GM12878 (cell line): Measurements from ENCODE around the gene MAP2K7.

Experiments used
- CEBPB ChIP-seq, 2 experiments: fragments of 150-350 bp in 1 of 2; IDR thresholded peaks; 2 replicates each; pipeline ENCODE4 v1.6.1; 2012 to 2014; ENCODE audit warnings: low read depth in 2 of 2, low read length in 2 of 2, borderline replicate concordance in 1 of 2, inconsistent platforms in 1 of 2
- CTCF ChIP-seq, 3 experiments: IDR thresholded peaks in 2 of 3; conservative IDR thresholded peaks in 1 of 3; 2 replicates each; pipeline ENCODE4 v1.5.1; 2011; ENCODE audit warnings: low read depth in 3 of 3, low read length in 3 of 3, mild to moderate bottlenecking in 3 of 3, control low read depth in 2 of 3, moderate library complexity in 2 of 3, inconsistent platforms in 1 of 3, mixed read lengths in 1 of 3; ENCODE audit not compliant: control insufficient read depth in 2 of 3, insufficient read depth in 1 of 3; ENCODE audit errors: extremely low read depth in 1 of 3
- EED ChIP-seq: sonication (generic); IDR thresholded peaks from 2 replicates; pipeline ENCODE4 v1.6.1; 2016; ENCODE audit warnings: antibody characterized with exemption, low read depth
- PKNOX1 ChIP-seq: fragments of 450-650 bp; IDR thresholded peaks from 2 replicates; pipeline ENCODE4 v1.6.1; 2016; ENCODE audit warnings: mild to moderate bottlenecking
- POLR2A ChIP-seq: IDR thresholded peaks from 2 replicates; pipeline ENCODE4 v1.6.1; 2011; ENCODE audit warnings: low read depth, mild to moderate bottlenecking, low read length
- USF2 ChIP-seq: IDR thresholded peaks from 2 replicates; pipeline ENCODE4 v1.6.1; 2011; ENCODE audit warnings: low read depth, low read length, improper control_type of control experiment, borderline replicate concordance
- ZBTB4 ChIP-seq: fragments of 450-650 bp; formaldehyde crosslinking; IDR thresholded peaks from 2 replicates; pipeline ENCODE4 v1.4.0; 2022; ENCODE audit warnings: mild to moderate bottlenecking, moderate library complexity
- ZNF592 ChIP-seq: fragments of 450-650 bp; IDR thresholded peaks from 2 replicates; pipeline ENCODE4 v1.6.1; 2017; ENCODE audit warnings: mild to moderate bottlenecking, moderate library complexity
- TF ChIP-seq, protein P1 (sequence below): IDR thresholded peaks from 2 replicates; pipeline ENCODE4 v1.6.1; 2012; ENCODE audit warnings: low read length, inconsistent platforms
- TF ChIP-seq, protein P2 (sequence below): fragments of 150-350 bp; IDR thresholded peaks from 2 replicates; pipeline ENCODE4 v1.6.1; 2014; ENCODE audit warnings: mild to moderate bottlenecking, low read depth, low read length

- TF ChIP-seq, protein P1, sequence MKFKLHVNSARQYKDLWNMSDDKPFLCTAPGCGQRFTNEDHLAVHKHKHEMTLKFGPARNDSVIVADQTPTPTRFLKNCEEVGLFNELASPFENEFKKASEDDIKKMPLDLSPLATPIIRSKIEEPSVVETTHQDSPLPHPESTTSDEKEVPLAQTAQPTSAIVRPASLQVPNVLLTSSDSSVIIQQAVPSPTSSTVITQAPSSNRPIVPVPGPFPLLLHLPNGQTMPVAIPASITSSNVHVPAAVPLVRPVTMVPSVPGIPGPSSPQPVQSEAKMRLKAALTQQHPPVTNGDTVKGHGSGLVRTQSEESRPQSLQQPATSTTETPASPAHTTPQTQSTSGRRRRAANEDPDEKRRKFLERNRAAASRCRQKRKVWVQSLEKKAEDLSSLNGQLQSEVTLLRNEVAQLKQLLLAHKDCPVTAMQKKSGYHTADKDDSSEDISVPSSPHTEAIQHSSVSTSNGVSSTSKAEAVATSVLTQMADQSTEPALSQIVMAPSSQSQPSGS, result no peak
- TF ChIP-seq PKNOX1 (no peak), CEBPB (IDR thresholded peaks at IDR 0.05; ENCODE audit: borderline replicate concordance in 1 of 2, low read depth in 2 of 2, low read length in 2 of 2) (no peak), CTCF (IDR thresholded peaks at IDR 0.05 in 2 of 3, conservative IDR thresholded peaks at IDR 0.05 in 1 of 3; ENCODE audit: control insufficient read depth in 2 of 3, extremely low read depth in 1 of 3, insufficient read depth in 1 of 3, low read depth in 3 of 3, low read length in 3 of 3) (no peak), POLR2A (no peak), USF2 (no peak), EED (no peak), ZBTB4 (no peak), ZNF592 (no peak)
- TF ChIP-seq, protein P2, sequence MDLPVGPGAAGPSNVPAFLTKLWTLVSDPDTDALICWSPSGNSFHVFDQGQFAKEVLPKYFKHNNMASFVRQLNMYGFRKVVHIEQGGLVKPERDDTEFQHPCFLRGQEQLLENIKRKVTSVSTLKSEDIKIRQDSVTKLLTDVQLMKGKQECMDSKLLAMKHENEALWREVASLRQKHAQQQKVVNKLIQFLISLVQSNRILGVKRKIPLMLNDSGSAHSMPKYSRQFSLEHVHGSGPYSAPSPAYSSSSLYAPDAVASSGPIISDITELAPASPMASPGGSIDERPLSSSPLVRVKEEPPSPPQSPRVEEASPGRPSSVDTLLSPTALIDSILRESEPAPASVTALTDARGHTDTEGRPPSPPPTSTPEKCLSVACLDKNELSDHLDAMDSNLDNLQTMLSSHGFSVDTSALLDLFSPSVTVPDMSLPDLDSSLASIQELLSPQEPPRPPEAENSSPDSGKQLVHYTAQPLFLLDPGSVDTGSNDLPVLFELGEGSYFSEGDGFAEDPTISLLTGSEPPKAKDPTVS, result no peak
These were observed 10.4 kb downstream of the MAP2K7 start for GRCh38 chr19:7914099-7914498.
